ENCODE measurements around the gene BMPER.

Gene BMPER

GRCh38 chr7:34013421-34013820 is 108.1 kb downstream of the BMPER start:
- FAIRE-seq (no peak), DNase-seq (ENCODE audit: insufficient read length) (no peak)
- TF ChIP-seq TAF1 (IDR thresholded peaks at IDR 0.05; ENCODE audit: borderline replicate concordance, low read depth, low read length) (no peak), POLR2AphosphoS5 (IDR thresholded peaks at IDR 0.05; ENCODE audit: low read depth, low read length) (no peak), POLR2A (IDR thresholded peaks at IDR 0.05; ENCODE audit: low read depth, low read length) (no peak)

GRCh38 chr7:34015651-34016050 is 110.3 kb downstream of the BMPER start:
- DNase-seq (ENCODE audit: insufficient read length) = no peak
- no peak for FAIRE-seq
- TF ChIP-seq POLR2AphosphoS5 (IDR thresholded peaks at IDR 0.05; ENCODE audit: low read depth, low read length) (no peak), POLR2A (IDR thresholded peaks at IDR 0.05; ENCODE audit: low read depth, low read length) (no peak), TAF1 (IDR thresholded peaks at IDR 0.05; ENCODE audit: borderline replicate concordance, low read depth, low read length) (no peak)

DNA sequence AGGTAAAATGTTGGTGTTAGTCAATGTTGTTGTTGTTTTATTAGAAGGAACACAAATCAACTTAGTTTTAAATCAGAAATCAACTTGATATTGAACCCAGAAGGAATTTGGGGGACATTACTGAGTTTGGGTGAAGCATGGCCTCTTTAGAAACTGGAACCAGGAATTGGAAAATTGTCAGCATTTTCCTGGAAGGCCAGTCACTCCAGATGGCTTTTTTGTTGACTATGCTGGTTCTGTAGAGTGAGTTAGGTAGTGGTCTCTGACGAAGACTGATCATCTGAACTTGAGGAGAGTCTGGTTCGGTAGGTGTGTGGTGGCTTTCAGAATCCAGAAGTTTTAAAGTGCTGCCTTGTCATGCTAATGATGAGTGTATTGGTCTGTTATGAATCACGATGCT is 111.5 kb downstream of the BMPER start:
- FAIRE-seq = no peak
- TF ChIP-seq TAF1 (IDR thresholded peaks at IDR 0.05; ENCODE audit: borderline replicate concordance, low read depth, low read length) (no peak), POLR2A (IDR thresholded peaks at IDR 0.05; ENCODE audit: low read depth, low read length) (no peak), POLR2AphosphoS5 (IDR thresholded peaks at IDR 0.05; ENCODE audit: low read depth, low read length) (no peak)
- DNase-seq (ENCODE audit: insufficient read length) = no peak

- FAIRE-seq (no peak), DNase-seq (ENCODE audit: insufficient read length) (no peak)
- TF ChIP-seq POLR2AphosphoS5 (IDR thresholded peaks at IDR 0.05; ENCODE audit: low read depth, low read length) = no peak
- TF ChIP-seq TAF1 (IDR thresholded peaks at IDR 0.05; ENCODE audit: borderline replicate concordance, low read depth, low read length) = no peak
- no peak for TF ChIP-seq POLR2A (IDR thresholded peaks at IDR 0.05; ENCODE audit: low read depth, low read length)
Measured at GRCh38 chr7:34019301-34019790, 114.0 kb downstream of the BMPER start.

DNA sequence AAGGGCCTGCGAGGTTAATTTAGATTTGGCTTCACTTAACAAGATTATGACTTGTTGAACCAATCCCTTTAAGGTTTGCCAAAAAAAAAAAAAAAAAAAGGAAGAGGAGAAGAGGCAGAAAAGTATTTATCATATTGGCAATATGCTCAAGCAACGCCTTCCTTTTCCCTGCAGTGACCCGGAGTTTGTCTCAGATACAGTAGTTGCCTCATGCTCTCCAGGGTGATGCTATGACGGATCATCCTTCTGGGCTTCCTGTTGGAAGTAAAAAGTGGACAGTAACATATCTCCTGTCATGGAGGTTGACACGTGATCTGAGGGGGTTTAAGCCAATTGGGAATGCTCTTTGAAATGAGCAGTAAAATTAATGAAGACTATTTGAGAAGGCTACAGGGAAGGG is 117.3 kb downstream of the BMPER start:
- FAIRE-seq = no peak
- no peak for DNase-seq (ENCODE audit: insufficient read length)

GRCh38 chr7:34025600-34025999 is 120.3 kb downstream of the BMPER start:
- DNase-seq (ENCODE audit: insufficient read length) = no peak
- TF ChIP-seq POLR2A (IDR thresholded peaks at IDR 0.05; ENCODE audit: low read depth, low read length) = no peak
- TF ChIP-seq TAF1 (IDR thresholded peaks at IDR 0.05; ENCODE audit: borderline replicate concordance, low read depth, low read length) = no peak
- TF ChIP-seq POLR2AphosphoS5 (IDR thresholded peaks at IDR 0.05; ENCODE audit: low read depth, low read length) = no peak
- FAIRE-seq = no peak

More for the DNA sequence above, 117.3 kb downstream of the BMPER start:
- TF ChIP-seq POLR2AphosphoS5 (IDR thresholded peaks at IDR 0.05; ENCODE audit: low read depth, low read length) = no peak
- TF ChIP-seq TAF1 (IDR thresholded peaks at IDR 0.05; ENCODE audit: borderline replicate concordance, low read depth, low read length) = no peak
- TF ChIP-seq POLR2A (IDR thresholded peaks at IDR 0.05; ENCODE audit: low read depth, low read length) = no peak

- TF ChIP-seq TAF1 (IDR thresholded peaks at IDR 0.05; ENCODE audit: borderline replicate concordance, low read depth, low read length) = no peak
- no peak for TF ChIP-seq POLR2A (IDR thresholded peaks at IDR 0.05; ENCODE audit: low read depth, low read length)
- no peak for TF ChIP-seq POLR2AphosphoS5 (IDR thresholded peaks at IDR 0.05; ENCODE audit: low read depth, low read length)
- no peak for DNase-seq (ENCODE audit: insufficient read length)
- no peak for FAIRE-seq
Measured at GRCh38 chr7:34026481-34027190, 121.3 kb downstream of the BMPER start.

DNA sequence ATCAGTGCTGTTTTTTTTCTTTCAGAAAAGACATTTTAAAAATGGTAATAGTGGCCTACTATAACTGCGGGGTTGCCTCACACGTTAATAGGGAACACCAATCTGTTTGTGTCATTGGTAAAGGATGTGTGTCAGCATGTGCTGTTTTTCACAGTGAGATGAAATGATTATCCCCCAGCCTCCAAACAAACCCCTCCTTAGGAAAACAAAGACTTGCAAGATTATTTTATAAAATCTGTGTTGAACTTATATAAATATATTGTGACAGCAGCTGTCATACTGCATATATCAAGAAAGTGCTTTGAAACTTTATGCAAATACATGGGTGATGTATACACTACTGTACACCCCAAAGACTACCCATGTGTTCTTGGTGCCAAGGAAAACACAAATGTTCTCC is 125.8 kb downstream of the BMPER start:
- no peak for DNase-seq (ENCODE audit: insufficient read length)
- TF ChIP-seq POLR2A (IDR thresholded peaks at IDR 0.05; ENCODE audit: low read depth, low read length) (no peak), POLR2AphosphoS5 (IDR thresholded peaks at IDR 0.05; ENCODE audit: low read depth, low read length) (no peak), TAF1 (IDR thresholded peaks at IDR 0.05; ENCODE audit: borderline replicate concordance, low read depth, low read length) (no peak)
- FAIRE-seq = no peak

DNA sequence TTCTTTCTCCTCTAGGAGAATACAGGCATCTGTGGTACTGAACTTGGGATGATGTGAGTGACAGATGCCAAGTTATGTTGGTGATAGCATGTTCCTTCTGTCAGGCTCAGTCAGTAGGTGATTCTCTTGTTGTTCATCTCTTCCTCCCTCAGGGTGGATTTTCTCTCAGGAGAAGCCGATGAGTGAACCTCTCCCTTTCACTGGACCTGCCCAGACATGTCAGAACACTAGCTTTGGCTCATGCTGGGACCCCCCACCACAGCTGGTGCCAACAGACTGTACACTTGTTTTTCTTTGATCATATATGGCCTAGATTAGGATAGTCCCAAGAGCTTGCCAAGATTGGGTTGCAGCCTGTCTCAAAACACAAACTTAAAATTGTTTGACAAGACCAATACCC is 129.4 kb downstream of the BMPER start:
- FAIRE-seq = no peak
- TF ChIP-seq POLR2A (IDR thresholded peaks at IDR 0.05; ENCODE audit: low read depth, low read length) = no peak
- no peak for TF ChIP-seq POLR2AphosphoS5 (IDR thresholded peaks at IDR 0.05; ENCODE audit: low read depth, low read length)
- TF ChIP-seq TAF1 (IDR thresholded peaks at IDR 0.05; ENCODE audit: borderline replicate concordance, low read depth, low read length) = no peak
- no peak for DNase-seq (ENCODE audit: insufficient read length)

DNA sequence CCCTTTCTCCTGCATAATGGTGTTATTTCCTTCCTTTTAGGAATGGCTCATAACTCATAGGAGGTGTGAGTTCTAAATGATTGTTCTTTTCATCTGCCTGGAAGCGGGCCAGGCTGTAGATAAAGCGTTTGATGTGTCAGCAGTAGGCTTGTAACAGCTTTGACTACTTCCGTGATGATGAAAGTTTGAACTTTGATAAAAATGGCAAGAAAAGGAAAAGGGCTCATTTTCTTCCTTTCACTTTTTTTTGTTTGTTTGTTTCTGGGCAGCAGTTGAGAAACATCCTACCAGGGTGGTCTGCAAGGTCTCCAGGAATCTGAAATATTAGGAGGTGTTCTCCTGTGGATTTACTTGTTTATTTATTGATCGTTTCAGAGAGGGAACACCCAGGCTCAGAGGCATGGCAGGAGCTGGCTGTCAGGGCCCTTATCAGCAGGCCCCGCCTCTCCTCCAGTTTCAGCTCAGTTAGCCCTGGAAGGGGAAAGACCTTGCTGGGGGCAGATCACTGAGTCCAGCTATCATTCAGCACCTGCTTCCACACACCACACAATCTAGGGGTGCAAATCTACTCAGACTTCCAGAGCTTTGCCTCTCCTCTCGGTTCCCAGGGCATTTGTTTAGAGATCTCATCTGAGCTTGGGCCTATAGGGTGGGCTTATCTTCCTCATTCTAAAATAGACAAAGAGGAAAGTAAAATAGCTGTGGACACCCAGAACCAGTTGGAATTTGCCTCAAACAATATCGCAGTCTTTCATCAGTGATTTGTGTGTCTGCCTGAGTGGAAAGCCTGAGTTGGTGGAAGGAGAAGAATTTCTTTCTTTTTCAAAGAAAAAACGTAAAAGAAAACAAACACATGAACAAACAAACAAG is 130.9 kb downstream of the BMPER start:
- FAIRE-seq = no peak
- DNase-seq (ENCODE audit: insufficient read length) = no peak
- TF ChIP-seq POLR2A (IDR thresholded peaks at IDR 0.05; ENCODE audit: low read depth, low read length) = no peak
- no peak for TF ChIP-seq POLR2AphosphoS5 (IDR thresholded peaks at IDR 0.05; ENCODE audit: low read depth, low read length)
- TF ChIP-seq TAF1 (IDR thresholded peaks at IDR 0.05; ENCODE audit: borderline replicate concordance, low read depth, low read length) = no peak

DNA sequence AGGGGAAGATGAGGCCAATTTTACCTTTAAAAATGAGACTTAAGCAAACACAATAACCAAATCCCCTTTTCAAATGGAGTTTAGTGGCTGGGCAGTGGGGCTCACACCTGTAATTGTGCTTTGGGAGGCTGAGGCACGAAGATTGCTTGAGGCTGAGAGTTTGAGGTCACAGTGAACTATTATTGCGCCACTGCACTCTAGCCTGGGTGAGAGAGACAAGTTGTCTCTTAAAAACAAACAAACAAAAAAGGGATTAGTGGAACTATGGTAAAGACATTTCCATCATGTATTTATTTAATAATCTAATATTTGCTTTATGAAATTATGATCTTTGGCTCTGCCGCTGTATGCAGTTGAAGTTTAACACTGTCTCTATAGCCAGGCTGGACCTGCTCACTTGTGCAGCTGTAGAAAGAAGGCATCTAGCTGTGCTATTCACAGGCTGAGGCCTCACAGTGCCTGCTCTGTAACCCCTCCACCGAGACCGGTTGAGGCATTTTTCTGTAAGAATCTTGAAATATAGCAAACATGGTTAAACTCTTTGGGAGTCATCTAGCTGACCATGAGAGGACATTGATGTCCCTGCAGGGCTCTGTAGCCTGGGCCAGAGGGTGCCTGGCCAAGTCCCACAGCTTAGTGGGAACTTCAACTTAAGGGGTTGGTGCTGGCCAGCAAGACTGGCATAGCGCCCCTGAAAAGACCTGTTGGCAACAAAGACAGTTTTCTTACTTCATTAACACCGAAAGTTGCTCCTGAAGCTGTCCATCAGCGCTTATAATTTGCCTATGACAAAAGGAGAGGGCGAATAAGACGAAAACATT is 131.8 kb downstream of the BMPER start:
- FAIRE-seq = no peak
- TF ChIP-seq TAF1 (IDR thresholded peaks at IDR 0.05; ENCODE audit: borderline replicate concordance, low read depth, low read length) (no peak), POLR2AphosphoS5 (IDR thresholded peaks at IDR 0.05; ENCODE audit: low read depth, low read length) (no peak), POLR2A (IDR thresholded peaks at IDR 0.05; ENCODE audit: low read depth, low read length) (no peak)
- no peak for DNase-seq (ENCODE audit: insufficient read length)

All from GM12892 (cell line).